HepG2 (cell line): ENCODE data around the gene SLC29A1. TPM values are rescaled to one million over a fixed set of nuclear protein-coding genes. Genes with fewer than 3 reads are reported as not detected.

Experiments used
- BHLHE40 ChIP-seq: IDR thresholded peaks from 2 replicates; pipeline ENCODE4 v1.6.1; 2011; ENCODE audit warnings: low read length, improper control_type of control experiment
- HNF4G ChIP-seq, 2 experiments: sonication (generic) in 1 of 2; formaldehyde crosslinking in 1 of 2; IDR thresholded peaks; 2 replicates each; pipeline versions ENCODE4 v1.4.0 to v1.6.1; 2011 to 2020; ENCODE audit warnings: borderline replicate concordance in 2 of 2, low read depth in 2 of 2, mild to moderate bottlenecking in 2 of 2, low read length in 1 of 2, missing genetic modification reagents in 1 of 2, moderate library complexity in 1 of 2
- SOX5 ChIP-seq: IDR thresholded peaks from 2 replicates; pipeline ENCODE4 v1.6.1; 2016; ENCODE audit warnings: borderline replicate concordance
- XRCC5 ChIP-seq: fragments of 200-400 bp; formaldehyde crosslinking; optimal IDR thresholded peaks from 2 replicates; pipeline ENCODE3; 2017; ENCODE audit warnings: mild to moderate bottlenecking, low read length
- ZNF501 ChIP-seq: sonication (generic); formaldehyde crosslinking; IDR thresholded peaks from 2 replicates; pipeline ENCODE4 v1.5.1; 2020; ENCODE audit warnings: mild to moderate bottlenecking, moderate library complexity, missing genetic modification reagents
- ZNF7 ChIP-seq: IDR thresholded peaks from 2 replicates; pipeline ENCODE4 v1.6.1; 2016; ENCODE audit warnings: missing biosample characterization, missing genetic modification reagents
- polyA plus RNA-seq, 8 experiments: library from polyadenylated mRNA; depleted of rRNA in 3 of 8; stranded (reverse) in 7 of 8; unstranded in 1 of 8; fragments of >200 nt; fragmentation: Illumina TruSeq in 4 of 8; extraction: Trizol in 4 of 8; gene quantifications; 2 replicates each; pipeline versions ENCODE4 v1.2.1 to v1.2.3, GENCODE V29; 2011 to 2016; ENCODE audit warnings: low read depth in 4 of 8, missing spikeins in 1 of 8, mixed read lengths in 1 of 8; ENCODE audit not compliant: insufficient read depth in 1 of 8
- total RNA-seq, 5 experiments: library from RNA; depleted of rRNA; stranded (reverse); fragments of >200 nt; fragmentation: Illumina TruSeq; extraction: Trizol; gene quantifications; 2 replicates each; pipeline ENCODE4 v1.2.3, GENCODE V29; 2016; ENCODE audit warnings: low read depth in 1 of 5
- TF ChIP-seq, protein P1 (sequence below): sonication (generic); formaldehyde crosslinking; IDR thresholded peaks from 2 replicates; pipeline ENCODE4 v1.5.1; 2020; ENCODE audit warnings: missing genetic modification reagents, mild to moderate bottlenecking, borderline replicate concordance
- TF ChIP-seq, protein P2 (sequence below): sonication (generic); formaldehyde crosslinking; IDR thresholded peaks from 2 replicates; pipeline ENCODE4 v1.5.0; 2020; ENCODE audit warnings: mild to moderate bottlenecking, missing genetic modification reagents, moderate library complexity
- TF ChIP-seq, protein P3 (sequence below): sonication (generic); formaldehyde crosslinking; IDR thresholded peaks from 2 replicates; pipeline ENCODE4 v1.4.0; 2020; ENCODE audit warnings: low read depth, mild to moderate bottlenecking, missing genetic modification reagents
- TF ChIP-seq, protein P4 (sequence below): sonication (generic); formaldehyde crosslinking; IDR thresholded peaks from 2 replicates; pipeline ENCODE4 v1.8.1; 2023; ENCODE audit warnings: mild to moderate bottlenecking, moderate library complexity, missing genetic modification reagents
- TF ChIP-seq, protein P5 (sequence below): sonication (generic); formaldehyde crosslinking; IDR thresholded peaks from 2 replicates; pipeline ENCODE4 v1.5.0; 2020; ENCODE audit warnings: missing genetic modification reagents
- TF ChIP-seq, protein P6 (sequence below): sonication (generic); formaldehyde crosslinking; IDR thresholded peaks from 2 replicates; pipeline ENCODE4 v1.4.0; 2020; ENCODE audit warnings: mild to moderate bottlenecking, low read depth, missing genetic modification reagents
- TF ChIP-seq, protein P7 (sequence below): IDR thresholded peaks from 2 replicates; pipeline ENCODE4 v1.6.1; 2012; ENCODE audit warnings: low read length, improper control_type of control experiment

Gene SLC29A1
- total and polyA plus RNA-seq, 2 of the 13 experiments (the other 11 are each of a cell fraction or from before 2014, with no cell fraction given), result 43.2 to 106 TPM

DNA sequence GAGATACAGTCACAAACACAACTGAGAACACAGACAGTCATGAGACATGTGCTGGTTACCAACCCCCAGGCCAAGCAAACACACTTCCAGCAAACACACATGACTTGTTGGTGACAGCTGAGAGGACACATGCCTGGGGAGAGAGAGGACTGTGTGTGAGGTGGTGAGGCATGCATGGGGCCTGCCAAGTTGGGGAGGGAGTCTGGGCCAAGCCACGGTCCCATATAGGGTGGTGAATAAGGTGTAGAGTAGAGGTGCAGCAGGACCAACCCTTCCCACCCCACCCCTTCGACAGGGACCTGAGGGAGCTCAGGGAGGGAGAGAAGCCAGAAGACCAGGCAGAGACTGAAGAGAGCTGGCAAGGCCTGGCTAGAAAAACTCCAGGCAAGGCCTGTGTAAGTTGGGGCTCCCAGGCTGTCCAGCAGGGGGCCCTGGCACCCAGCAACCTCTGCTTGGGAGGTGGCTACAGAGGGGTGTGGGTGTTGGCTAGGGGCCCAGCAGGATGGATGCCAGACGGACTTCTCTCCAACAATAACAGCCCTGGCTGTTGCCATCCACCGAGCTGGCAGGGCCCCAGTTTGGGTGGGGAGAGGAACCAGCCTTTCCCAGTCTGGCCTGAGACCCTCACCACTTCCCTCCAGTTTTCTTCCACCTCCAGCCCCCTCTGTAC, 2.0 kb upstream of the SLC29A1 start (continued):
- TF ChIP-seq, protein P1, sequence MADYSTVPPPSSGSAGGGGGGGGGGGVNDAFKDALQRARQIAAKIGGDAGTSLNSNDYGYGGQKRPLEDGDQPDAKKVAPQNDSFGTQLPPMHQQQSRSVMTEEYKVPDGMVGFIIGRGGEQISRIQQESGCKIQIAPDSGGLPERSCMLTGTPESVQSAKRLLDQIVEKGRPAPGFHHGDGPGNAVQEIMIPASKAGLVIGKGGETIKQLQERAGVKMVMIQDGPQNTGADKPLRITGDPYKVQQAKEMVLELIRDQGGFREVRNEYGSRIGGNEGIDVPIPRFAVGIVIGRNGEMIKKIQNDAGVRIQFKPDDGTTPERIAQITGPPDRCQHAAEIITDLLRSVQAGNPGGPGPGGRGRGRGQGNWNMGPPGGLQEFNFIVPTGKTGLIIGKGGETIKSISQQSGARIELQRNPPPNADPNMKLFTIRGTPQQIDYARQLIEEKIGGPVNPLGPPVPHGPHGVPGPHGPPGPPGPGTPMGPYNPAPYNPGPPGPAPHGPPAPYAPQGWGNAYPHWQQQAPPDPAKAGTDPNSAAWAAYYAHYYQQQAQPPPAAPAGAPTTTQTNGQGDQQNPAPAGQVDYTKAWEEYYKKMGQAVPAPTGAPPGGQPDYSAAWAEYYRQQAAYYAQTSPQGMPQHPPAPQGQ (CRISPR knock-in tag), result 0 out of 2 replicates have a peak, but pooled peaks have one; percentile 81
- TF ChIP-seq, protein P2, sequence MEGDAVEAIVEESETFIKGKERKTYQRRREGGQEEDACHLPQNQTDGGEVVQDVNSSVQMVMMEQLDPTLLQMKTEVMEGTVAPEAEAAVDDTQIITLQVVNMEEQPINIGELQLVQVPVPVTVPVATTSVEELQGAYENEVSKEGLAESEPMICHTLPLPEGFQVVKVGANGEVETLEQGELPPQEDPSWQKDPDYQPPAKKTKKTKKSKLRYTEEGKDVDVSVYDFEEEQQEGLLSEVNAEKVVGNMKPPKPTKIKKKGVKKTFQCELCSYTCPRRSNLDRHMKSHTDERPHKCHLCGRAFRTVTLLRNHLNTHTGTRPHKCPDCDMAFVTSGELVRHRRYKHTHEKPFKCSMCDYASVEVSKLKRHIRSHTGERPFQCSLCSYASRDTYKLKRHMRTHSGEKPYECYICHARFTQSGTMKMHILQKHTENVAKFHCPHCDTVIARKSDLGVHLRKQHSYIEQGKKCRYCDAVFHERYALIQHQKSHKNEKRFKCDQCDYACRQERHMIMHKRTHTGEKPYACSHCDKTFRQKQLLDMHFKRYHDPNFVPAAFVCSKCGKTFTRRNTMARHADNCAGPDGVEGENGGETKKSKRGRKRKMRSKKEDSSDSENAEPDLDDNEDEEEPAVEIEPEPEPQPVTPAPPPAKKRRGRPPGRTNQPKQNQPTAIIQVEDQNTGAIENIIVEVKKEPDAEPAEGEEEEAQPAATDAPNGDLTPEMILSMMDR (CRISPR knock-in tag), result peak; percentile 91
- TF ChIP-seq ZNF7 (no peak), ZNF501 (CRISPR knock-in tag) (no peak), BHLHE40 (peak; percentile 66), HNF4G (IDR thresholded peaks at IDR 0.05; ENCODE audit: borderline replicate concordance, low read depth, low read length) (no peak), HNF4G (CRISPR knock-in tag; IDR thresholded peaks at IDR 0.05; ENCODE audit: borderline replicate concordance, low read depth) (no peak), XRCC5 (peak; percentile 98), SOX5 (CRISPR knock-in tag) (0 out of 2 replicates have a peak, but pooled peaks have one; percentile 13)
- TF ChIP-seq, protein P3, sequence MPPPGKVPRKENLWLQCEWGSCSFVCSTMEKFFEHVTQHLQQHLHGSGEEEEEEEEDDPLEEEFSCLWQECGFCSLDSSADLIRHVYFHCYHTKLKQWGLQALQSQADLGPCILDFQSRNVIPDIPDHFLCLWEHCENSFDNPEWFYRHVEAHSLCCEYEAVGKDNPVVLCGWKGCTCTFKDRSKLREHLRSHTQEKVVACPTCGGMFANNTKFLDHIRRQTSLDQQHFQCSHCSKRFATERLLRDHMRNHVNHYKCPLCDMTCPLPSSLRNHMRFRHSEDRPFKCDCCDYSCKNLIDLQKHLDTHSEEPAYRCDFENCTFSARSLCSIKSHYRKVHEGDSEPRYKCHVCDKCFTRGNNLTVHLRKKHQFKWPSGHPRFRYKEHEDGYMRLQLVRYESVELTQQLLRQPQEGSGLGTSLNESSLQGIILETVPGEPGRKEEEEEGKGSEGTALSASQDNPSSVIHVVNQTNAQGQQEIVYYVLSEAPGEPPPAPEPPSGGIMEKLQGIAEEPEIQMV, result no peak
- TF ChIP-seq, protein P4, sequence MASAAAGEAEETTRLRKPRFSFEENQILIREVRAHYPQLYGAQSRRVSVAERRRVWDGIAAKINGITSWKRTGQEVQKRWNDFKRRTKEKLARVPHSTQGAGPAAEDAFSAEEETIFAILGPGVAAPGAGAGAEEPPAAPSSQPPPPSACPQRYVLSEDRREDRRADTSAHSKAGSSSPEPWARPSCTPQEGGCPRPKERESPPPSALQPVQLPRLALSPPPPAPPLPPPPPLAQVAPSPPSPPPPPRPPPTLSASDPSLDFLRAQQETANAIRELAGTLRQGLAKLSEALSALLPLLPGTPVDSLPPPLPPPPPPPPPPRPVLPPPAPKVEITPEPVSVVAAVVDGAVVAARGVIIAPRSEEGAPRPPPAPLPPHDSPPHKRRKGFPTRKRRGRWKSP (CRISPR knock-in tag), result peak; percentile 58; the same call in 1 of the 2 replicates
- TF ChIP-seq, protein P5, sequence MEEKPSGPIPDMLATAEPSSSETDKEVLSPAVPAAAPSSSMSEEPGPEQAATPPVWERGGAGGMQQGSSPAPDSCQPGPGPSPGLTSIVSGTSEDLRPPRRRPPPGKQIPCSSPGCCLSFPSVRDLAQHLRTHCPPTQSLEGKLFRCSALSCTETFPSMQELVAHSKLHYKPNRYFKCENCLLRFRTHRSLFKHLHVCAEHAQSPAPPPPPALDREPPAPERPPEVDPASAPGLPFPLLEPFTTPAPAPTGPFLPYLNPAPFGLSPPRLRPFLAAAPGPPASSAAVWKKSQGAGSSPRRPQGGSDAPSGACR, result peak; percentile 77; the same call in 1 of the 2 replicates
- TF ChIP-seq, protein P6, sequence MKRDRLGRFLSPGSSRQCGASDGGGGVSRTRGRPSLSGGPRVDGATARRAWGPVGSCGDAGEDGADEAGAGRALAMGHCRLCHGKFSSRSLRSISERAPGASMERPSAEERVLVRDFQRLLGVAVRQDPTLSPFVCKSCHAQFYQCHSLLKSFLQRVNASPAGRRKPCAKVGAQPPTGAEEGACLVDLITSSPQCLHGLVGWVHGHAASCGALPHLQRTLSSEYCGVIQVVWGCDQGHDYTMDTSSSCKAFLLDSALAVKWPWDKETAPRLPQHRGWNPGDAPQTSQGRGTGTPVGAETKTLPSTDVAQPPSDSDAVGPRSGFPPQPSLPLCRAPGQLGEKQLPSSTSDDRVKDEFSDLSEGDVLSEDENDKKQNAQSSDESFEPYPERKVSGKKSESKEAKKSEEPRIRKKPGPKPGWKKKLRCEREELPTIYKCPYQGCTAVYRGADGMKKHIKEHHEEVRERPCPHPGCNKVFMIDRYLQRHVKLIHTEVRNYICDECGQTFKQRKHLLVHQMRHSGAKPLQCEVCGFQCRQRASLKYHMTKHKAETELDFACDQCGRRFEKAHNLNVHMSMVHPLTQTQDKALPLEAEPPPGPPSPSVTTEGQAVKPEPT, result 0 out of 2 replicates have a peak, but pooled peaks have one; percentile 27
- TF ChIP-seq, protein P7, sequence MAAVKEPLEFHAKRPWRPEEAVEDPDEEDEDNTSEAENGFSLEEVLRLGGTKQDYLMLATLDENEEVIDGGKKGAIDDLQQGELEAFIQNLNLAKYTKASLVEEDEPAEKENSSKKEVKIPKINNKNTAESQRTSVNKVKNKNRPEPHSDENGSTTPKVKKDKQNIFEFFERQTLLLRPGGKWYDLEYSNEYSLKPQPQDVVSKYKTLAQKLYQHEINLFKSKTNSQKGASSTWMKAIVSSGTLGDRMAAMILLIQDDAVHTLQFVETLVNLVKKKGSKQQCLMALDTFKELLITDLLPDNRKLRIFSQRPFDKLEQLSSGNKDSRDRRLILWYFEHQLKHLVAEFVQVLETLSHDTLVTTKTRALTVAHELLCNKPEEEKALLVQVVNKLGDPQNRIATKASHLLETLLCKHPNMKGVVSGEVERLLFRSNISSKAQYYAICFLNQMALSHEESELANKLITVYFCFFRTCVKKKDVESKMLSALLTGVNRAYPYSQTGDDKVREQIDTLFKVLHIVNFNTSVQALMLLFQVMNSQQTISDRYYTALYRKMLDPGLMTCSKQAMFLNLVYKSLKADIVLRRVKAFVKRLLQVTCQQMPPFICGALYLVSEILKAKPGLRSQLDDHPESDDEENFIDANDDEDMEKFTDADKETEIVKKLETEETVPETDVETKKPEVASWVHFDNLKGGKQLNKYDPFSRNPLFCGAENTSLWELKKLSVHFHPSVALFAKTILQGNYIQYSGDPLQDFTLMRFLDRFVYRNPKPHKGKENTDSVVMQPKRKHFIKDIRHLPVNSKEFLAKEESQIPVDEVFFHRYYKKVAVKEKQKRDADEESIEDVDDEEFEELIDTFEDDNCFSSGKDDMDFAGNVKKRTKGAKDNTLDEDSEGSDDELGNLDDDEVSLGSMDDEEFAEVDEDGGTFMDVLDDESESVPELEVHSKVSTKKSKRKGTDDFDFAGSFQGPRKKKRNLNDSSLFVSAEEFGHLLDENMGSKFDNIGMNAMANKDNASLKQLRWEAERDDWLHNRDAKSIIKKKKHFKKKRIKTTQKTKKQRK, result no peak
